ENCODE results near the gene VSIR.

- TF ChIP-seq CTCF (conservative IDR thresholded peaks at IDR 0.05) (no peak), EZH2 (IDR thresholded peaks at IDR 0.05; ENCODE audit: low read depth) (no peak)
Measured at GRCh38 chr10:71741029-71741428, 32.3 kb downstream of the VSIR start.

Data from PC-9 (cell line).